Measurements from ENCODE around the gene CENPF. TPM values are rescaled to one million over a fixed set of nuclear protein-coding genes. Genes with fewer than 3 reads are reported as not detected.

The CENPF gene
- polyA plus RNA-seq, 1 donor = 30.3 TPM

GRCh38 chr1:214676747-214677146, 73.8 kb downstream of the CENPF start:
- Histone ChIP-seq H3K9me3 (ENCODE audit: control insufficient read depth, low read depth, low read length) (peaks cover 5% of the 10 kb centered on the region), H3K4me1 (ENCODE audit: control insufficient read depth, insufficient read depth, low read length) (no peaks in the 10 kb centered on the region), H3K27me3 (ENCODE audit: control insufficient read depth, insufficient read depth, low read length) (no peaks in the 10 kb centered on the region), H3K27ac (ENCODE audit: low read length) (no peak overlapping the region), H3K36me3 (ENCODE audit: control insufficient read depth, insufficient read depth, low read length) (no peaks in the 10 kb centered on the region), H3K4me3 (ENCODE audit: low read length) (no peak overlapping the region)
- 80% methylated on average over 3 of the region's 4 CpGs for WGBS (ENCODE audit: insufficient coverage, low lambda C conversion rate)
- DNase-seq = no peak

- Histone ChIP-seq H3K4me1 (ENCODE audit: control insufficient read depth, insufficient read depth, low read length) (no peaks in the 10 kb centered on the region), H3K27ac (ENCODE audit: low read length) (no peak overlapping the region)
Observed at GRCh38 chr1:214677945-214678344, 75.0 kb downstream of the CENPF start.

GRCh38 chr1:214678386-214678785, 75.4 kb downstream of the CENPF start:
- whole genome bisulfite sequencing (ENCODE audit: insufficient coverage, low lambda C conversion rate) = 100% methylated on average over 1 of the region's 2 CpGs
- H3K27ac ChIP-seq (ENCODE audit: low read length) = no peak overlapping the region

More at GRCh38 chr1:214677945-214678344, 75.0 kb downstream of the CENPF start:
- DNase-seq = no peak
- Histone ChIP-seq H3K36me3 (ENCODE audit: control insufficient read depth, insufficient read depth, low read length) (no peaks in the 10 kb centered on the region), H3K4me3 (ENCODE audit: low read length) (no peak overlapping the region), H3K9me3 (ENCODE audit: control insufficient read depth, low read depth, low read length) (peaks cover 5% of the 10 kb centered on the region), H3K27me3 (ENCODE audit: control insufficient read depth, insufficient read depth, low read length) (no peaks in the 10 kb centered on the region)
- no CpG with 5 or more reads among the region's 2 CpGs for WGBS (ENCODE audit: insufficient coverage, low lambda C conversion rate)

GRCh38 chr1:214683621-214684020, 80.6 kb downstream of the CENPF start:
- Histone ChIP-seq H3K9me3 (ENCODE audit: control insufficient read depth, low read depth, low read length) (peaks cover 3% of the 10 kb centered on the region), H3K4me3 (ENCODE audit: low read length) (no peak overlapping the region), H3K36me3 (ENCODE audit: control insufficient read depth, insufficient read depth, low read length) (no peaks in the 10 kb centered on the region), H3K4me1 (ENCODE audit: control insufficient read depth, insufficient read depth, low read length) (no peaks in the 10 kb centered on the region), H3K27ac (ENCODE audit: low read length) (no peak overlapping the region), H3K27me3 (ENCODE audit: control insufficient read depth, insufficient read depth, low read length) (no peaks in the 10 kb centered on the region)
- no peak for DNase-seq
- no CpG with 5 or more reads among the region's 3 CpGs for WGBS (ENCODE audit: insufficient coverage, low lambda C conversion rate)

More at GRCh38 chr1:214678386-214678785, 75.4 kb downstream of the CENPF start:
- H3K4me1 ChIP-seq (ENCODE audit: control insufficient read depth, insufficient read depth, low read length) = no peaks in the 10 kb centered on the region
- peaks cover 5% of the 10 kb centered on the region for H3K9me3 ChIP-seq (ENCODE audit: control insufficient read depth, low read depth, low read length)
- no peaks in the 10 kb centered on the region for H3K36me3 ChIP-seq (ENCODE audit: control insufficient read depth, insufficient read depth, low read length)
- H3K4me3 ChIP-seq (ENCODE audit: low read length) = no peak overlapping the region
- no peaks in the 10 kb centered on the region for H3K27me3 ChIP-seq (ENCODE audit: control insufficient read depth, insufficient read depth, low read length)
- peak; percentile 42 to 76 for DNase-seq

GRCh38 chr1:214685906-214686305, 82.9 kb downstream of the CENPF start:
- no peak overlapping the region for H3K4me3 ChIP-seq (ENCODE audit: low read length)
- H3K36me3 ChIP-seq (ENCODE audit: control insufficient read depth, insufficient read depth, low read length) = no peaks in the 10 kb centered on the region
- no peak overlapping the region for H3K27ac ChIP-seq (ENCODE audit: low read length)
- H3K4me1 ChIP-seq (ENCODE audit: control insufficient read depth, insufficient read depth, low read length) = no peaks in the 10 kb centered on the region
- no peaks in the 10 kb centered on the region for H3K27me3 ChIP-seq (ENCODE audit: control insufficient read depth, insufficient read depth, low read length)
- 56% methylated on average over 3 of the region's 3 CpGs for WGBS (ENCODE audit: insufficient coverage, low lambda C conversion rate)
- no peaks in the 10 kb centered on the region for H3K9me3 ChIP-seq (ENCODE audit: control insufficient read depth, low read depth, low read length)
- no peak for DNase-seq

GRCh38 chr1:214686497-214686896, 83.5 kb downstream of the CENPF start:
- no peaks in the 10 kb centered on the region for H3K4me1 ChIP-seq (ENCODE audit: control insufficient read depth, insufficient read depth, low read length)
- no peaks in the 10 kb centered on the region for H3K9me3 ChIP-seq (ENCODE audit: control insufficient read depth, low read depth, low read length)
- WGBS (ENCODE audit: insufficient coverage, low lambda C conversion rate) = no CpG with 5 or more reads among the region's 5 CpGs
- H3K36me3 ChIP-seq (ENCODE audit: control insufficient read depth, insufficient read depth, low read length) = no peaks in the 10 kb centered on the region
- no peak for DNase-seq
- no peak overlapping the region for H3K4me3 ChIP-seq (ENCODE audit: low read length)
- no peak overlapping the region for H3K27ac ChIP-seq (ENCODE audit: low read length)
- H3K27me3 ChIP-seq (ENCODE audit: control insufficient read depth, insufficient read depth, low read length) = no peaks in the 10 kb centered on the region

- Histone ChIP-seq H3K4me1 (ENCODE audit: control insufficient read depth, insufficient read depth, low read length) (no peaks in the 10 kb centered on the region), H3K27ac (ENCODE audit: low read length) (no peak overlapping the region), H3K4me3 (ENCODE audit: low read length) (no peak overlapping the region), H3K27me3 (ENCODE audit: control insufficient read depth, insufficient read depth, low read length) (no peaks in the 10 kb centered on the region), H3K9me3 (ENCODE audit: control insufficient read depth, low read depth, low read length) (no peaks in the 10 kb centered on the region), H3K36me3 (ENCODE audit: control insufficient read depth, insufficient read depth, low read length) (no peaks in the 10 kb centered on the region)
- no CpG with 5 or more reads among the region's 3 CpGs for WGBS (ENCODE audit: insufficient coverage, low lambda C conversion rate)
- no peak for DNase-seq
Observed at GRCh38 chr1:214688891-214689290, 85.9 kb downstream of the CENPF start.

- no CpG with 5 or more reads among the region's 4 CpGs for WGBS (ENCODE audit: insufficient coverage, low lambda C conversion rate)
- H3K4me3 ChIP-seq (ENCODE audit: low read length) = no peak overlapping the region
- no peaks in the 10 kb centered on the region for H3K27me3 ChIP-seq (ENCODE audit: control insufficient read depth, insufficient read depth, low read length)
- no peak for DNase-seq
- H3K36me3 ChIP-seq (ENCODE audit: control insufficient read depth, insufficient read depth, low read length) = no peaks in the 10 kb centered on the region
- no peak overlapping the region for H3K27ac ChIP-seq (ENCODE audit: low read length)
- H3K4me1 ChIP-seq (ENCODE audit: control insufficient read depth, insufficient read depth, low read length) = no peaks in the 10 kb centered on the region
- no peaks in the 10 kb centered on the region for H3K9me3 ChIP-seq (ENCODE audit: control insufficient read depth, low read depth, low read length)
Observed at GRCh38 chr1:214694769-214695168, 91.8 kb downstream of the CENPF start.

GRCh38 chr1:214698559-214698958, 95.6 kb downstream of the CENPF start:
- Histone ChIP-seq H3K27ac (ENCODE audit: low read length) (no peak overlapping the region), H3K36me3 (ENCODE audit: control insufficient read depth, insufficient read depth, low read length) (no peaks in the 10 kb centered on the region), H3K4me1 (ENCODE audit: control insufficient read depth, insufficient read depth, low read length) (no peaks in the 10 kb centered on the region), H3K27me3 (ENCODE audit: control insufficient read depth, insufficient read depth, low read length) (no peaks in the 10 kb centered on the region), H3K4me3 (ENCODE audit: low read length) (no peak overlapping the region), H3K9me3 (ENCODE audit: control insufficient read depth, low read depth, low read length) (no peaks in the 10 kb centered on the region)
- WGBS (ENCODE audit: insufficient coverage, low lambda C conversion rate) = no CpG with 5 or more reads among the region's 1 CpG
- DNase-seq = no peak

GRCh38 chr1:214700437-214700836, 97.4 kb downstream of the CENPF start:
- Histone ChIP-seq H3K4me1 (ENCODE audit: control insufficient read depth, insufficient read depth, low read length) (no peaks in the 10 kb centered on the region), H3K9me3 (ENCODE audit: control insufficient read depth, low read depth, low read length) (no peaks in the 10 kb centered on the region), H3K27ac (ENCODE audit: low read length) (no peak overlapping the region), H3K36me3 (ENCODE audit: control insufficient read depth, insufficient read depth, low read length) (no peaks in the 10 kb centered on the region), H3K4me3 (ENCODE audit: low read length) (no peak overlapping the region), H3K27me3 (ENCODE audit: control insufficient read depth, insufficient read depth, low read length) (no peaks in the 10 kb centered on the region)
- DNase-seq = no peak
- 20% methylated on average over 1 of the region's 4 CpGs for WGBS (ENCODE audit: insufficient coverage, low lambda C conversion rate)

- no peak for DNase-seq
- H3K36me3 ChIP-seq (ENCODE audit: control insufficient read depth, insufficient read depth, low read length) = no peaks in the 10 kb centered on the region
- WGBS (ENCODE audit: insufficient coverage, low lambda C conversion rate) = no CpG with 5 or more reads among the region's 1 CpG
- no peak overlapping the region for H3K27ac ChIP-seq (ENCODE audit: low read length)
- H3K9me3 ChIP-seq (ENCODE audit: control insufficient read depth, low read depth, low read length) = no peaks in the 10 kb centered on the region
- no peaks in the 10 kb centered on the region for H3K4me1 ChIP-seq (ENCODE audit: control insufficient read depth, insufficient read depth, low read length)
- H3K4me3 ChIP-seq (ENCODE audit: low read length) = no peak overlapping the region
- H3K27me3 ChIP-seq (ENCODE audit: control insufficient read depth, insufficient read depth, low read length) = no peaks in the 10 kb centered on the region
Observed at GRCh38 chr1:214702556-214702955, 99.6 kb downstream of the CENPF start.
